Endothelial cell of umbilical vein (primary cell): ENCODE results near the gene RPS6KA5.

Experiments used
- EZH2 ChIP-seq: IDR thresholded peaks from 2 replicates; pipeline ENCODE4 v1.6.1; 2012; ENCODE audit warnings: borderline replicate concordance, low read depth, mild to moderate bottlenecking, moderate library complexity, low read length, inconsistent platforms; ENCODE audit not compliant: severe bottlenecking
- JUN ChIP-seq: IDR thresholded peaks from 2 replicates; pipeline ENCODE4 v1.6.1; 2011; ENCODE audit warnings: borderline replicate concordance, low read depth; ENCODE audit not compliant: insufficient read length, insufficient read depth
- MYC ChIP-seq: IDR thresholded peaks from one replicate; pipeline ENCODE4 v1.6.1; 2011; ENCODE audit warnings: mild to moderate bottlenecking, low read depth, low read length
- POLR2A ChIP-seq: IDR thresholded peaks from 2 replicates; pipeline ENCODE4 v1.6.1; 2012; ENCODE audit warnings: low read depth, mild to moderate bottlenecking, control low read depth, low read length
- TF ChIP-seq, protein P1 (sequence below), 2 donors: IDR thresholded peaks; 1 replicate in 1 of 2; 2 replicates in 1 of 2; pipeline ENCODE4 v1.5.1; 2011; ENCODE audit warnings: low read length in 2 of 2, mild to moderate bottlenecking in 2 of 2, moderate library complexity in 2 of 2, control low read depth in 1 of 2, inconsistent platforms in 1 of 2, low read depth in 1 of 2; ENCODE audit not compliant: insufficient read depth in 1 of 2; ENCODE audit errors: extremely low read depth in 1 of 2
- TF ChIP-seq, protein P2 (sequence below): IDR thresholded peaks from 2 replicates; pipeline ENCODE4 v1.6.1; 2011; ENCODE audit not compliant: insufficient read depth, insufficient read length

- TF ChIP-seq, protein P1, sequence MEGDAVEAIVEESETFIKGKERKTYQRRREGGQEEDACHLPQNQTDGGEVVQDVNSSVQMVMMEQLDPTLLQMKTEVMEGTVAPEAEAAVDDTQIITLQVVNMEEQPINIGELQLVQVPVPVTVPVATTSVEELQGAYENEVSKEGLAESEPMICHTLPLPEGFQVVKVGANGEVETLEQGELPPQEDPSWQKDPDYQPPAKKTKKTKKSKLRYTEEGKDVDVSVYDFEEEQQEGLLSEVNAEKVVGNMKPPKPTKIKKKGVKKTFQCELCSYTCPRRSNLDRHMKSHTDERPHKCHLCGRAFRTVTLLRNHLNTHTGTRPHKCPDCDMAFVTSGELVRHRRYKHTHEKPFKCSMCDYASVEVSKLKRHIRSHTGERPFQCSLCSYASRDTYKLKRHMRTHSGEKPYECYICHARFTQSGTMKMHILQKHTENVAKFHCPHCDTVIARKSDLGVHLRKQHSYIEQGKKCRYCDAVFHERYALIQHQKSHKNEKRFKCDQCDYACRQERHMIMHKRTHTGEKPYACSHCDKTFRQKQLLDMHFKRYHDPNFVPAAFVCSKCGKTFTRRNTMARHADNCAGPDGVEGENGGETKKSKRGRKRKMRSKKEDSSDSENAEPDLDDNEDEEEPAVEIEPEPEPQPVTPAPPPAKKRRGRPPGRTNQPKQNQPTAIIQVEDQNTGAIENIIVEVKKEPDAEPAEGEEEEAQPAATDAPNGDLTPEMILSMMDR (IDR thresholded peaks at IDR 0.05; ENCODE audit: extremely low read depth in 1 of 2, insufficient read depth in 1 of 2, low read depth in 1 of 2, low read length in 2 of 2): no peak
- no peak for TF ChIP-seq MYC
- no peak for TF ChIP-seq EZH2
- TF ChIP-seq JUN: no peak
- peak; percentile 41 for TF ChIP-seq POLR2A
- TF ChIP-seq, protein P2, sequence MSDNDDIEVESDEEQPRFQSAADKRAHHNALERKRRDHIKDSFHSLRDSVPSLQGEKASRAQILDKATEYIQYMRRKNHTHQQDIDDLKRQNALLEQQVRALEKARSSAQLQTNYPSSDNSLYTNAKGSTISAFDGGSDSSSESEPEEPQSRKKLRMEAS: no peak
Observed at GRCh38 chr14:91060351-91061055, at the start of gene RPS6KA5.
